ENCODE results near the gene RPN1. TPM values are rescaled to one million over a fixed set of nuclear protein-coding genes. Genes with fewer than 3 reads are reported as not detected.

Gene RPN1
- total RNA-seq, 1 donor from 2014 or later, result 192 TPM

- peaks cover 8% of the 10 kb centered on the region for H3K27me3 Mint-ChIP-seq
- no peaks in the 10 kb centered on the region for H3K36me3 Mint-ChIP-seq
- no peak overlapping the region for H3K27ac Mint-ChIP-seq
- no peaks in the 10 kb centered on the region for H3K9me3 Mint-ChIP-seq
- DNase-seq (ENCODE audit: extremely low spot score, unreplicated experiment), result no peak
- H3K4me1 Mint-ChIP-seq (ENCODE audit: unreplicated experiment), result no peaks in the 10 kb centered on the region
- no peak overlapping the region for H3K4me3 Mint-ChIP-seq
- no peak for TF ChIP-seq CTCF (conservative IDR thresholded peaks at IDR 0.05)
These were observed 45.2 kb downstream of the RPN1 start for GRCh38 chr3:128605091-128606046.

DNA sequence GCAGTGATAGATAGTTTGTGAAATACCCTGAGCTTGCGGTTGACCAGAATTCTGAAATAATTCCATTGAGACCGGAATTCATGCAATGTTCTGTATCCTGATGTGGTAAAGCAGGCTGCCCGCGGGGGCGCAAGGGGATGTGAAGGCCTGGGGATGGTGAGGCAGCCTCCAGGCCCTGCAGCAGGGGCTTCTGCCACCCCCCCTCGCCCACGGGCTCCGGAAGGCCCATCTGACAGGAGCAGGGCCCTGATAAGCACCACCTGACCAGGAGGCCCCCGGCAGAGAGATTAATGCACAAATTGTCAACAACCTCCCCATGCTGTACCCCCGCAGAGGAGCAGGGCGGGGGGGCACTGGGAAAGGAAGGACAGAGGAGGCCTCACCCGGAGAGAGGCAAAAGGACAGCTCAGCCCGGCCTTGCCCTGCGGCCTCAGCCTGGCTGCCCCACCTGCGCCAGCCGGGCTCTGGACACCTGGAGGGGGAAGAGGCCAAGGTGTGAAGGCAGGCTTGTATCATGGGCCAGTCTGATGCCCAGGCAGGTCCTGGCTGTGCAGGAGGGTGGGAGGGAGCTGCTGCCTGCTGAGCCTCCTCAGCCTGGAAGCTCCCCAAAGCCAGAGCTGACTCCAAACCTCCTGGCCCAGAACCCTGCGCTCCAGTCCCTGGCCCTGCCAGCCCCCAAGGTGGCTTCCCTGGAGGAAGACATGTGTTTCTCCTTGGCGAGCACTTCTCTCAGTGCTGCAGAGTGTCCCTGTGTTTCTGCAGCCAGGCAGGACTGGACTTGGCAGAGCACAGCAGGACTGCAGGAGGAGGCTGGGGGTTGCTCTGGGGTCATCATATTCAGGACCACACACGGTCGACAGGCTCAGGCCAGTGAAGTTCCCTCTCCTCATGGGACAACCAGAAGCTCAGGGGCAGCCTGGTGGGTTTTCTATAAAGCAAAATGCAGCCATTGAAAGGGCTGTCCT is 46.5 kb downstream of the RPN1 start:
- Mint-ChIP-seq H3K36me3 (no peaks in the 10 kb centered on the region), H3K4me3 (no peak overlapping the region), H3K27me3 (peaks cover 8% of the 10 kb centered on the region), H3K4me1 (ENCODE audit: unreplicated experiment) (no peaks in the 10 kb centered on the region), H3K27ac (no peak overlapping the region), H3K9me3 (no peaks in the 10 kb centered on the region)
- DNase-seq (ENCODE audit: extremely low spot score, unreplicated experiment), result no peak
- no peak for TF ChIP-seq CTCF (conservative IDR thresholded peaks at IDR 0.05)

DNA sequence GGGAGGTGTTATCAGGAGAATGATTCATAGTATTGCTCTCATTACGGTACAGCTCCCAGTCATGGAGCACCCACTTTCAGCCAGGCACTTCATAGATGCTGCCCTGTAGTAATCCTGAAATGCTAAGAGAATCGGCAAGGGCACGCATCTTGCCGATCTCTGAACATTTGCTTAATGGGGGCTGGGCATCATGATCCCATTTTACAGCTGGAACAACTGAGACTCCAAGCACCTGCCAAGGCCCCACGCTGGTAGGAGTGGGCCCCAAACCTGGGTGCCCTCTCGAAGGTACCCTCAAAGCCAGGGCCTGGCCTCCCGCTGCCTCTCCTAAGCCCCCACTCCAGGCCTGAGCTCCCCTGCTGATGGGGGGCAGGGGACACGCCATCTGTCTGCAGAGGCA is 47.3 kb downstream of the RPN1 start:
- DNase-seq (ENCODE audit: extremely low spot score, unreplicated experiment), result no peak
- no peak overlapping the region for H3K27ac Mint-ChIP-seq
- H3K4me1 Mint-ChIP-seq (ENCODE audit: unreplicated experiment), result no peaks in the 10 kb centered on the region
- H3K27me3 Mint-ChIP-seq, result peaks cover 8% of the 10 kb centered on the region
- no peaks in the 10 kb centered on the region for H3K9me3 Mint-ChIP-seq
- H3K4me3 Mint-ChIP-seq, result no peak overlapping the region
- TF ChIP-seq CTCF (conservative IDR thresholded peaks at IDR 0.05), result no peak
- H3K36me3 Mint-ChIP-seq, result no peaks in the 10 kb centered on the region

DNA sequence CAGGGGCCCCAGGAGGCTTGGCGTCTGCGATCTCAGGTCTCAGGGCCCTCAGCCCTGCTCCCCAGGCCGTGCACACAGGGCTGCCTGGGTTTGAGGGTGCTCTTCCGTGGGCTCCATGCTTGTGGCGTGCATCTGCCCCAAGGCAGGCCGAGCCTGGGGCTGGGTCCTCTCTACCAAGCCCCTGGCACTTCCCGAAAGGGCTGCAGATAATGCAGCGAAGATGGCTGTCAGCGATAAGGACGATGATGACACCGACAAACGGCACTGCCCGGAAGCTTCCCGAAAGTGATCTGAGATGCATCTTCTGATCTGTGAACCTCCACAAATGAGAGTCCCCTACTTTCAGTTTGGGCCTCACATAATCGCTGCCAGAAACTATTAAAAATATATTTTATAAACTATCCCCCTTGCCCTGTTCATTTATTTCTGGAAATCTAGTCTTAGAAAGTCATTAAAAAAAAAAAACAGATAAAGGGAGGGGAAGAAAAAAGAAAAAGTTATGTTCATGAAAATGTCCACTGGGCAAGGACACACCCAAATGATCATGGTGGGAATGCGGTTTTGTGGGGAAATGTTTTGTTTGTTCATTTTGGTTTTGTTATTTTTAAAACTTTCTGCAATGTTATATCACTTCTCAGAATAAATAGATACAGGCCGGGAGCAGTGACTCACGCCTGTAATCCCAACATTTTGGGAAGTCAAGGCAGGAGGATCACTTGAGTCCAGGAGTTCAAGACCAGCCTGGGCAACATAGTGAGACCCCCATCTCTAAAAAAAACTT is 51.5 kb downstream of the RPN1 start:
- no peaks in the 10 kb centered on the region for H3K27me3 Mint-ChIP-seq
- H3K4me3 Mint-ChIP-seq, result no peak overlapping the region
- no peak overlapping the region for H3K27ac Mint-ChIP-seq
- no peaks in the 10 kb centered on the region for H3K4me1 Mint-ChIP-seq (ENCODE audit: unreplicated experiment)
- no peaks in the 10 kb centered on the region for H3K36me3 Mint-ChIP-seq
- TF ChIP-seq CTCF (conservative IDR thresholded peaks at IDR 0.05), result no peak
- no peaks in the 10 kb centered on the region for H3K9me3 Mint-ChIP-seq
- DNase-seq (ENCODE audit: extremely low spot score, unreplicated experiment), result no peak

DNA sequence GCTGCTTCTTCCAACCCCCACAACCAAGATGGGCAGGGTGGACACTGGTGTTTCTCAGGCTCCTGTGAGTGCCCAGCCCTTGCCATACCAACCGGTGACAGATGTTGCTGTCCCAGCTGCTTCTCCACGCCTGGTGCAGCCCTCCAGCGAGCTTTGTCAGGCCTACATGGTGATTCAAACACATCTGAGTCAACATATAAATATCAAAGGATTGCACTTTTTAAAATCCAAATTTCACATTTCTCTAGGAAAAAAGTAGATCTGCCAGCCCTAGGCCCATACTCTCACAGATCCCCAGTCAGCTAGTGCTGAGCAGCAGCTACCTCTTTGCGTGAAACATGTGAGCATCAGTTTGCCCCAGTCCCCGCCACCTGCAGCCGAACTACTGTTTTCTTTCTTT is 52.7 kb downstream of the RPN1 start:
- Mint-ChIP-seq H3K4me3 (no peak overlapping the region), H3K27me3 (no peaks in the 10 kb centered on the region), H3K36me3 (no peaks in the 10 kb centered on the region), H3K9me3 (no peaks in the 10 kb centered on the region), H3K4me1 (ENCODE audit: unreplicated experiment) (no peaks in the 10 kb centered on the region), H3K27ac (no peak overlapping the region)
- TF ChIP-seq CTCF (conservative IDR thresholded peaks at IDR 0.05), result no peak
- DNase-seq (ENCODE audit: extremely low spot score, unreplicated experiment), result no peak

All from type B pancreatic cell (in vitro differentiated cells).